SK-N-SH (cell line): ENCODE measurements around the gene MACIR. TPM values are rescaled to one million over a fixed set of nuclear protein-coding genes. Genes with fewer than 3 reads are reported as not detected.

Experiments
- CTCF ChIA-PET: fragments of 300-600, 350-600 bp; formaldehyde crosslinking; extraction: SDS; loops from one replicate; lab custom pipeline; 2021; lab: Yijun Ruan, JAX
- POLR2A ChIA-PET: fragments of 350-600 bp; sonication (Branson Sonifier 250); formaldehyde crosslinking; extraction: SDS; loops from one replicate; lab custom pipeline; 2020; ENCODE audit warnings: antibody characterized with exemption, inconsistent platforms; lab: Yijun Ruan, JAX
- DNase-seq: peaks from one replicate; pipeline ENCODE4 v3.0.0; 2012
- H2AFZ ChIP-seq: fragments of 200-600 bp; sonication (generic); 2 replicates; pipeline ENCODE4 v1.8.1; 2016; ENCODE audit warnings: antibody characterized with exemption, mild to moderate bottlenecking, low read depth
- H3F3A ChIP-seq: fragments of 200-600 bp; sonication (generic); replicated peaks from 2 replicates; pipeline ENCODE3; 2016; ENCODE audit warnings: antibody characterized with exemption, mild to moderate bottlenecking; ENCODE audit not compliant: insufficient read depth
- H3K27ac ChIP-seq, 2 experiments: fragments of 200-500 bp in 1 of 2; fragments of 200-600 bp in 1 of 2; sonication (Bioruptor generic) in 1 of 2; sonication (generic), shearing (Covaris generic) in 1 of 2; 2 replicates each; pipeline versions ENCODE4 v1.5.1 to v1.6.1; 2014 to 2016; ENCODE audit warnings: low read depth in 2 of 2, inconsistent platforms in 1 of 2, low read length in 1 of 2, mild to moderate bottlenecking in 1 of 2, mixed read lengths in 1 of 2
- H3K27me3 ChIP-seq: fragments of 200-600 bp; sonication (generic), shearing (Covaris generic); 2 replicates; pipeline ENCODE4 v1.6.1; 2016; ENCODE audit warnings: mixed run types; ENCODE audit not compliant: insufficient read depth
- H3K36me3 ChIP-seq, 2 experiments: fragments of 200-500 bp in 1 of 2; fragments of 200-600 bp in 1 of 2; sonication (Bioruptor generic) in 1 of 2; sonication (generic) in 1 of 2; replicated peaks in 1 of 2; 2 replicates each; pipeline versions ENCODE3 to v1.5.1; 2014 to 2016; ENCODE audit warnings: low read length in 1 of 2, mild to moderate bottlenecking in 1 of 2; ENCODE audit not compliant: insufficient read depth in 2 of 2, control insufficient read depth in 1 of 2
- H3K4me1 ChIP-seq, 2 experiments: fragments of 200-500 bp in 1 of 2; fragments of 200-600 bp in 1 of 2; sonication (Bioruptor generic) in 1 of 2; sonication (generic), shearing (Covaris generic) in 1 of 2; 2 replicates each; pipeline versions ENCODE4 v1.5.1 to v1.6.1; 2014 to 2016; ENCODE audit warnings: low read depth in 1 of 2, low read length in 1 of 2, mixed run types in 1 of 2; ENCODE audit not compliant: insufficient read depth in 2 of 2, control insufficient read depth in 1 of 2
- H3K4me2 ChIP-seq: fragments of 200-600 bp; sonication (generic), shearing (Covaris generic); 2 replicates; pipeline ENCODE4 v1.6.1; 2017; ENCODE audit warnings: mixed run types
- H3K4me3 ChIP-seq, 2 experiments: fragments of 200-500 bp in 1 of 2; fragments of 200-600 bp in 1 of 2; sonication (Bioruptor generic) in 1 of 2; sonication (generic), shearing (Covaris generic) in 1 of 2; 2 replicates each; pipeline versions ENCODE4 v1.5.1 to v1.8.1; 2014 to 2016; ENCODE audit warnings: low read depth in 2 of 2, inconsistent platforms in 1 of 2, low read length in 1 of 2, mild to moderate bottlenecking in 1 of 2, mixed read lengths in 1 of 2, moderate library complexity in 1 of 2
- H3K79me2 ChIP-seq: fragments of 200-600 bp; sonication (generic); 2 replicates; pipeline ENCODE4 v1.8.1; 2017; ENCODE audit warnings: mild to moderate bottlenecking; ENCODE audit not compliant: insufficient read depth
- H3K9ac ChIP-seq: fragments of 200-600 bp; sonication (generic); 2 replicates; pipeline ENCODE4 v1.6.1; 2017; ENCODE audit warnings: mixed run types
- H3K9me2 ChIP-seq: fragments of 200-600 bp; sonication (generic); 2 replicates; pipeline ENCODE4 v1.6.1; 2017; ENCODE audit warnings: mixed run types
- H3K9me3 ChIP-seq: fragments of 200-600 bp; sonication (generic); 2 replicates; pipeline ENCODE4 v1.6.1; 2017; ENCODE audit warnings: mixed run types, mild to moderate bottlenecking, moderate library complexity
- H4K20me1 ChIP-seq: fragments of 200-600 bp; sonication (generic); 2 replicates; pipeline ENCODE4 v1.6.1; 2017; ENCODE audit warnings: mild to moderate bottlenecking, mixed run types; ENCODE audit not compliant: insufficient read depth
- EZH2phosphoT487 ChIP-seq: fragments of 200-600 bp; sonication (generic); IDR thresholded peaks from 2 replicates; pipeline ENCODE4 v1.6.1; 2017; ENCODE audit warnings: low read depth, mixed run types, mild to moderate bottlenecking, antibody characterized with exemption, moderate library complexity, borderline replicate concordance
- FOXJ3 ChIP-seq: sonication (generic); formaldehyde crosslinking; IDR thresholded peaks from 2 replicates; pipeline ENCODE4 v1.5.1; 2020; ENCODE audit warnings: mild to moderate bottlenecking, missing genetic modification reagents
- GABPA ChIP-seq: IDR thresholded peaks from 2 replicates; pipeline ENCODE4 v1.4.0; 2012; ENCODE audit warnings: low read depth, mild to moderate bottlenecking
- MEF2A ChIP-seq: IDR thresholded peaks from 2 replicates; pipeline ENCODE4 v1.4.0; 2012; ENCODE audit warnings: low read depth, borderline replicate concordance
- REST ChIP-seq: IDR thresholded peaks from 2 replicates; pipeline ENCODE4 v1.6.1; 2012; ENCODE audit warnings: mild to moderate bottlenecking, low read depth, low read length, moderate library complexity
- RFX5 ChIP-seq: IDR thresholded peaks from 2 replicates; pipeline ENCODE4 v1.6.1; 2012; ENCODE audit warnings: mild to moderate bottlenecking, improper control_type of control experiment, low read length
- YY1 ChIP-seq: IDR thresholded peaks from 2 replicates; pipeline ENCODE4 v1.4.0; 2012; ENCODE audit warnings: low read depth, mild to moderate bottlenecking
- WGBS: methylation state at CpG from one replicate; pipeline ENCODE4 v1.1.6; 2017; ENCODE audit warnings: low lambda C conversion rate; 5-methylcytosine and 5-hydroxymethylcytosine counted together
- polyA plus RNA-seq, 3 experiments: library from polyadenylated mRNA; depleted of rRNA; stranded (reverse); fragments of >200 nt; gene quantifications; 2 replicates each; pipeline ENCODE4 v1.2.3, GENCODE V29; 2012
- TF ChIP-seq, protein P1 (sequence below): IDR thresholded peaks from 2 replicates; pipeline ENCODE4 v1.4.0; 2012; ENCODE audit warnings: low read depth, borderline replicate concordance
- TF ChIP-seq, protein P2 (sequence below): fragments of 150-350 bp; IDR thresholded peaks from 2 replicates; pipeline ENCODE4 v1.6.1; 2017; ENCODE audit warnings: antibody characterized with exemption, low read length, low read depth, borderline replicate concordance
- TF ChIP-seq, protein P3 (sequence below): IDR thresholded peaks from 2 replicates; pipeline ENCODE4 v1.4.0; 2012; ENCODE audit warnings: low read depth

MACIR gene
- polyA plus RNA-seq, 1 of the 3 experiments (the other 2 are of a cell fraction) = 24.7 TPM

DNA sequence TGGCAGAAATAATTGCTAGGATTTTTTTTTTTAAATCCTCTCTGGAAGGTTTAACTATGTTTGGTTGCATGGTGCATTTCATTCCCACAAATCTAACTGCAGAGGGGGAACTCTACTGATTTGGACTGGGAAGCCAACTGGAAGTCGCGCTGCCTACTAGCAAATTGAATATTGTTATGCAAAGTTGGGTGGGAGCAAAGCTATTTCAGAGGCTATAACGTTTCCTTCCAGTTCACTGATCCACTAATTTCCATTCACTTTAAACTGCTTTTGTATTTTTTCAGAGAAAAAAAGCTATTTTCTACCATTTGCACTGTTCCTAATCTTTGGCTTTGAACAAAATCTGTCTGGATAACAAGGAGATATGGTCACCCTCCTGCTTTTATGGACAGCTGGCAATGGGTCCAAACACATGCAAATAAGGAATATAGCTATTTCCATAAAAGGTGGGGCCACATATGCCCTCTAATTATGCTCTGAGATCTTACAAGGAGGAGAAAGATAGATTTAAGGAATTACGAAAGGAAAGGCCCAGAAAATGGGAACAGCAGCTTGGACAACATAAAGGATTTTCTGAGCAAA is 40.1 kb downstream of the MACIR start (continued):
- TF ChIP-seq YY1 (no peak), RFX5 (no peak), GABPA (no peak)
- TF ChIP-seq, protein P1, sequence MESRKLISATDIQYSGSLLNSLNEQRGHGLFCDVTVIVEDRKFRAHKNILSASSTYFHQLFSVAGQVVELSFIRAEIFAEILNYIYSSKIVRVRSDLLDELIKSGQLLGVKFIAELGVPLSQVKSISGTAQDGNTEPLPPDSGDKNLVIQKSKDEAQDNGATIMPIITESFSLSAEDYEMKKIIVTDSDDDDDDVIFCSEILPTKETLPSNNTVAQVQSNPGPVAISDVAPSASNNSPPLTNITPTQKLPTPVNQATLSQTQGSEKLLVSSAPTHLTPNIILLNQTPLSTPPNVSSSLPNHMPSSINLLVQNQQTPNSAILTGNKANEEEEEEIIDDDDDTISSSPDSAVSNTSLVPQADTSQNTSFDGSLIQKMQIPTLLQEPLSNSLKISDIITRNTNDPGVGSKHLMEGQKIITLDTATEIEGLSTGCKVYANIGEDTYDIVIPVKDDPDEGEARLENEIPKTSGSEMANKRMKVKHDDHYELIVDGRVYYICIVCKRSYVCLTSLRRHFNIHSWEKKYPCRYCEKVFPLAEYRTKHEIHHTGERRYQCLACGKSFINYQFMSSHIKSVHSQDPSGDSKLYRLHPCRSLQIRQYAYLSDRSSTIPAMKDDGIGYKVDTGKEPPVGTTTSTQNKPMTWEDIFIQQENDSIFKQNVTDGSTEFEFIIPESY = no peak
- TF ChIP-seq, protein P2, sequence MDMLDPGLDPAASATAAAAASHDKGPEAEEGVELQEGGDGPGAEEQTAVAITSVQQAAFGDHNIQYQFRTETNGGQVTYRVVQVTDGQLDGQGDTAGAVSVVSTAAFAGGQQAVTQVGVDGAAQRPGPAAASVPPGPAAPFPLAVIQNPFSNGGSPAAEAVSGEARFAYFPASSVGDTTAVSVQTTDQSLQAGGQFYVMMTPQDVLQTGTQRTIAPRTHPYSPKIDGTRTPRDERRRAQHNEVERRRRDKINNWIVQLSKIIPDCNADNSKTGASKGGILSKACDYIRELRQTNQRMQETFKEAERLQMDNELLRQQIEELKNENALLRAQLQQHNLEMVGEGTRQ = no peak

DNA sequence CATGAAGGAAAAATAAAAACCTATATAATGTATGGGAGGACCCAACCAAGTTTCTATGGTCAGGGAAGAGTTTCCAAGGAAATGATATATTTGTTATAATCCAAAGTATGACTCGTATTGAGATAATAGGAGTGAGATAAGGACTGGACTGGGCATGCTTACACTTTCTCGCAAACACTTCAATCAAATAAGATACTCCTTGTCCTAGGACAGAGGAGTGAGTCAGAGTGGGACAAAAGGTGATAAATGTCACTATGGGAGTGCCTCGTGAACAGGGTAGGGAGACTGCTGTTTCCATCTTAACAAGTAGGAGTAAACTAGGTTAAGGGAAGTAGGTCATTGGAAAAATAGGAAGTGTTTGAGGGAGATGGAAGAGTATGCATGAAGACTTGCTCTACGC is 47.2 kb downstream of the MACIR start:
- ChIA-PET CTCF (interaction anchor here (1.2 kb wide), 1 partner anchor 26 kb away, joined by 3 read pairs; no protein-coding TSS in a partner anchor), POLR2A (no interaction called here)
- no peak for DNase-seq
- no peaks in the 10 kb centered on the region for H3K9me3 ChIP-seq
- no peaks in the 10 kb centered on the region for H3K36me3 ChIP-seq
- no peak overlapping the region for H3K4me3 ChIP-seq
- TF ChIP-seq, protein P3, sequence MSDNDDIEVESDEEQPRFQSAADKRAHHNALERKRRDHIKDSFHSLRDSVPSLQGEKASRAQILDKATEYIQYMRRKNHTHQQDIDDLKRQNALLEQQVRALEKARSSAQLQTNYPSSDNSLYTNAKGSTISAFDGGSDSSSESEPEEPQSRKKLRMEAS = no peak
- TF ChIP-seq EZH2phosphoT487 = no peak
- TF ChIP-seq, protein P2 = no peak
- no peak for TF ChIP-seq YY1
- no peak for TF ChIP-seq MEF2A
- no peak for TF ChIP-seq FOXJ3
- no peak for TF ChIP-seq RFX5
- TF ChIP-seq REST = no peak
- TF ChIP-seq, protein P1 = no peak
- no peaks in the 10 kb centered on the region for H3F3A ChIP-seq
- no peaks in the 10 kb centered on the region for H3K9me2 ChIP-seq
- no peak overlapping the region for H3K4me2 ChIP-seq
- no peak overlapping the region for H3K27ac ChIP-seq
- H3K27me3 ChIP-seq = no peaks in the 10 kb centered on the region
- no peak overlapping the region for H3K9ac ChIP-seq
- H3K4me1 ChIP-seq = no peaks in the 10 kb centered on the region
- no peaks in the 10 kb centered on the region for H4K20me1 ChIP-seq
- 79% methylated on average over 4 of the region's 4 CpGs for WGBS
- no peaks in the 10 kb centered on the region for H3K79me2 ChIP-seq
- no peak overlapping the region for H2AFZ ChIP-seq
